ENCODE measurements around the gene SPC25.
"Not testable (repeated sequence)": the region's sequence is repeated elsewhere in the genome, so short reads cannot be mapped to it uniquely, and the experiment has no call there.

Gene SPC25

GRCh38 chr2:168890006-168890782, at the start of gene SPC25:
Gene SPC25, minus strand, starts transcription at chr2:168890430. Its CDS starts 911 bp downstream, at chr2:168889519.
- peak; percentile 96 for DNase-seq

GRCh38 chr2:168939918-168940317, 49.7 kb upstream of the SPC25 start:
- peak; percentile 81 for DNase-seq

GRCh38 chr2:168939061-168939460, 48.8 kb upstream of the SPC25 start:
- no peak for DNase-seq

- no peak for DNase-seq
Observed at GRCh38 chr2:168935810-168936581, 45.8 kb upstream of the SPC25 start.

GRCh38 chr2:168934826-168935225, 44.6 kb upstream of the SPC25 start:
- DNase-seq = no peak

GRCh38 chr2:168932174-168932573, 41.9 kb upstream of the SPC25 start:
- DNase-seq = not testable (repeated sequence)

- DNase-seq = no peak
Observed at GRCh38 chr2:168930242-168930641, 40.0 kb upstream of the SPC25 start.

GRCh38 chr2:168929031-168929430, 38.8 kb upstream of the SPC25 start:
- DNase-seq = no peak

- DNase-seq = no peak
Observed at GRCh38 chr2:168928113-168928831, 38.0 kb upstream of the SPC25 start.

- DNase-seq = no peak
Observed at GRCh38 chr2:168926621-168927386, 36.6 kb upstream of the SPC25 start.

GRCh38 chr2:168920504-168921157, 30.4 kb upstream of the SPC25 start:
- peak; percentile 57 for DNase-seq

- no peak for DNase-seq
Observed at GRCh38 chr2:168916331-168916675, 26.1 kb upstream of the SPC25 start.

GRCh38 chr2:168915441-168916330, 25.5 kb upstream of the SPC25 start:
- peak; percentile 19 for DNase-seq

GRCh38 chr2:168913495-168913894, 23.3 kb upstream of the SPC25 start:
- DNase-seq = no peak

GRCh38 chr2:168912901-168913369, 22.7 kb upstream of the SPC25 start:
- DNase-seq = no peak

- DNase-seq = no peak
Observed at GRCh38 chr2:168912466-168912865, 22.2 kb upstream of the SPC25 start.

- no peak for DNase-seq
Observed at GRCh38 chr2:168910330-168910729, 20.1 kb upstream of the SPC25 start.

- no peak for DNase-seq
Observed at GRCh38 chr2:168907940-168908662, 17.9 kb upstream of the SPC25 start.

- no peak for DNase-seq
Observed at GRCh38 chr2:168904358-168904757, 14.1 kb upstream of the SPC25 start.

- DNase-seq = no peak
Observed at GRCh38 chr2:168903888-168904287, 13.7 kb upstream of the SPC25 start.
